Measurements from ENCODE around the gene CREB3L1.
A peak's percentile ranks its signal among the peaks of the same experiment; 100 is the strongest.

CREB3L1 gene

DNA sequence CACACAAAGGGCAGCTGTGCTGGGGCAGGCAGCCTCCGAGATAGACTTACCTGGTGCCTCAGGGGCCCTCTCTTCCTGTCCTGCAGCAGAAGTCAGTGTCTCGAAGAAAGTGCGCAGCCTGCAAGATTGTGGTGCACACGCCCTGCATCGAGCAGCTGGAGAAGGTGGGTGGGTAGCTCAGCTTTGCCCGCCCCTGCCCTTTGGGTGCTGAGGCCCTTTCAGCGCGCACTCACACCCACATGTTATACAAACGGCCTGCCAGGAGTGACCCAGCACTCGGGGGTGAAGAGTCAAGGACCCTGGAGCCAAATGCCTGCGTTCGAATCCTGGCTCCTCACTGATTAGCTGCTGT, 90.4 kb downstream of the CREB3L1 start:
- DNase-seq: no peak

DNA sequence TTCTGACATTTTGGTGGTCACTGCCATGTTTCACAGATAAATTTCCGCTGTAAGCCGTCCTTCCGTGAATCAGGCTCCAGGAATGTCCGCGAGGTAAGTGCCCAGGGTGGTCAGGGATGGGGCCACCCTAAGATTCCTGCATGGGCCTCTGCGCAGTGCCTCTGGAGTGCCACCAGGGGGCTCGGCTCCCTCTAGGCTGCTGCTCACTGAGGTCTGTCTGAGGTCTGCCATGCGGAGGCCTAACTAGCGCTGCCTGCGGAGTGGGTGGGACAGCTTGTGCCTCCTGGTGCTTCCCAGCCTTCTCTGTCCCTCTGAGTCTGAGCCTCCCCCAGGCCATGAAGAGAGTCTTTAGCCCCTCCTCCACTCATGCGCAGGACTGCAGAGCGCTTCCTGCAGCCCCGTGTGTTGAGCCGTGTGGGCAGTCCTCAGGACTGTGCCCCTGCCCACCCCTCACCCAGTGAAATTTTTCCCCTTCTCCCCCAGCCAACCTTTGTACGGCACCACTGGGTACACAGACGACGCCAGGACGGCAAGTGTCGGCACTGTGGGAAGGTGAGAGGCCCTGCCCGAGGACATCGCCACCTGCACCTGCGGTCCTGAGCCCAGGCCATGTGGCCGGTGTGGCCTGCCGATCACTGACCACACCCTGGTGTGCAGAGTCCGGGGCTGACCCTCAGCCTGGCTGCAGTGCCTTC, 92.1 kb downstream of the CREB3L1 start:
- DNase-seq: peak in 1 of 2 experiments; percentile 60

DNA sequence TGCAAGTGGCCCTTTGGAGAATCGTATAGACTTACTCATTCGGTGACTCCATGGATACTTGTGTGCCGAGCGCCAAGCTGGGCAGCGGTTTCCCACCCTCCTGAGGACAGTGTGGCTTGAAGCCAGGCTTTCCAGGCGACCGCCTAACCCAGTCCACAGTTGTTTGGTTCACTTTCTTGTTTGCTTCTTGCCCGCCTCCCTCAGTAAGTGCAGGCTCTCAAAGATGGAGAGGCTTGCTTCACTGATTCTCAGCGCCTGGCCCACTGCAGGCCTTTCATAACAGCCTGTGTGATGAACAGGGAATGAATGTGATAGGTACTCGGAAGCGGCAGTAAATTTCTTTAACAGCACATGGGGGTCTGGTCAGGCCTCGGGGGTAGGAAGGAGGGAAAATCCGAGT, 92.8 kb downstream of the CREB3L1 start:
- no peak for DNase-seq
